ENCODE measurements around the gene TSPAN3. TPM values are rescaled to one million over a fixed set of nuclear protein-coding genes. Genes with fewer than 3 reads are reported as not detected.
A peak's percentile ranks its signal among the peaks of the same experiment; 100 is the strongest.

The TSPAN3 gene
- total and polyA plus RNA-seq, 8 donors: 319 to 645 (median 360) TPM

GRCh38 chr15:77091097-77091496, 20.2 kb upstream of the TSPAN3 start:
- Histone ChIP-seq H3K9me3 (no peaks in the 10 kb centered on the region), H3K4me1 (no peaks in the 10 kb centered on the region), H3K4me3 (no peak overlapping the region), H3K27me3 (no peaks in the 10 kb centered on the region), H3K36me3 (no peaks in the 10 kb centered on the region), H3K27ac (no peak overlapping the region)
- no peak for ATAC-seq
- no peak for DNase-seq
- intact Hi-C loops (cut with DNase I): no loop called here
- TF ChIP-seq CTCF (IDR thresholded peaks at IDR 0.05): no peak

- no peaks in the 10 kb centered on the region for H3K27me3 ChIP-seq
- no peak overlapping the region for H3K4me3 ChIP-seq
- intact Hi-C loops (cut with DNase I): no loop called here
- H3K4me1 ChIP-seq: peaks cover 5 to 18% of the 10 kb centered on the region in 2 donors
- ATAC-seq (no peak), DNase-seq (no peak)
- no peaks in the 10 kb centered on the region for H3K36me3 ChIP-seq
- TF ChIP-seq CTCF (IDR thresholded peaks at IDR 0.05): no peak
- no peak overlapping the region for H3K27ac ChIP-seq
- H3K9me3 ChIP-seq: no peaks in the 10 kb centered on the region
Measured at GRCh38 chr15:77087213-77087612, 16.3 kb upstream of the TSPAN3 start.

- Histone ChIP-seq H3K4me1 (peaks cover 5 to 18% of the 10 kb centered on the region in 2 donors), H3K9me3 (no peaks in the 10 kb centered on the region), H3K27me3 (no peaks in the 10 kb centered on the region), H3K36me3 (no peaks in the 10 kb centered on the region), H3K4me3 (no peak overlapping the region), H3K27ac (no peak overlapping the region)
- no peak for TF ChIP-seq CTCF (IDR thresholded peaks at IDR 0.05)
- no peak for DNase-seq
- intact Hi-C loops (cut with DNase I): no loop called here
- no peak for ATAC-seq
Measured at GRCh38 chr15:77085297-77085696, 14.4 kb upstream of the TSPAN3 start.

- ATAC-seq (no peak), DNase-seq (no peak)
- Histone ChIP-seq H3K4me1 (peaks cover 5 to 18% of the 10 kb centered on the region in 2 donors), H3K9me3 (no peaks in the 10 kb centered on the region), H3K36me3 (no peaks in the 10 kb centered on the region), H3K27ac (no peak overlapping the region), H3K27me3 (no peaks in the 10 kb centered on the region), H3K4me3 (no peak overlapping the region)
- TF ChIP-seq CTCF (IDR thresholded peaks at IDR 0.05): no peak
- intact Hi-C loops (cut with DNase I): no loop called here
Measured at GRCh38 chr15:77084436-77084835, 13.5 kb upstream of the TSPAN3 start.

- no peaks in the 10 kb centered on the region for H3K36me3 ChIP-seq
- TF ChIP-seq CTCF (IDR thresholded peaks at IDR 0.05): no peak
- DNase-seq (peak in 3 of 4 donors; percentile 66 to 92 (median 90)), ATAC-seq (peak; percentile 99)
- intact Hi-C loops (cut with DNase I): no loop called here
- no peaks in the 10 kb centered on the region for H3K27me3 ChIP-seq
- no peak overlapping the region for H3K27ac ChIP-seq
- peak overlapping the region in 1 of 2 donors; percentile 13 for H3K4me3 ChIP-seq
- no peaks in the 10 kb centered on the region for H3K9me3 ChIP-seq
- H3K4me1 ChIP-seq: peaks cover 5 to 26% of the 10 kb centered on the region in 2 donors
Measured at GRCh38 chr15:77083381-77084160, 12.7 kb upstream of the TSPAN3 start.

All from left lung (tissue), 10 donors.